ENCODE measurements around the gene ZBTB39. TPM values are rescaled to one million over a fixed set of nuclear protein-coding genes. Genes with fewer than 3 reads are reported as not detected.

The ZBTB39 gene
- total and polyA plus RNA-seq, 4 donors = 1.8 to 9.9 (median 3.0) TPM

DNA sequence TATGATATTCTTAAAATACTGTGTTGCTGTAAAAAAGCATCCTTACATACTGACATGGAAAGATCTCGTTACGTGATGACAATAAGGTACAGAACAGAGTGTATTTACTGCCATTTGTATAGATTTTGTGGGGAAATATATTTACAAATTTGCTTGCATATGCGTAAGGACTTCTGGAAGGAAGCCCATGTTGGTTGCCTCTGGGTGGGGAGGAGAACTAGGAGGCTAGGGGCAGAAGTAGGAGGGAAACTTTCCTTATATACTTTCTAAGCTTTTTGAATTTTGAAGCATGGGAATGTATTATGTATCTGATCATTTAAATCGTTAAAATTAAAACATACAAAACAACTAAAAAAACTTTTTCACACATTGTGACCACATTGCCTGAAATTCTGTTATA lies 33.9 kb upstream of the ZBTB39 start:
- no peaks in the 10 kb centered on the region for H3K36me3 ChIP-seq (ENCODE audit: control insufficient read depth in 4 of 4, insufficient read depth in 3 of 4, low read depth in 1 of 4, low read length in 3 of 4)
- H3K4me1 ChIP-seq (ENCODE audit: control insufficient read depth in 4 of 4, insufficient read depth in 4 of 4, low read length in 3 of 4) = no peaks in the 10 kb centered on the region
- DNase-seq (ENCODE audit: low spot score) = no peak
- TF ChIP-seq GABPA (IDR thresholded peaks at IDR 0.05 in 1 of 2, conservative IDR thresholded peaks at IDR 0.05 in 1 of 2) (no peak), RXRA (IDR thresholded peaks at IDR 0.05) (no peak), EGR1 (IDR thresholded peaks at IDR 0.05; ENCODE audit: low read depth in 2 of 2) (no peak), CTCF (IDR thresholded peaks at IDR 0.05; ENCODE audit: low read depth, low read length, missing input control) (no peak), NR2F2 (IDR thresholded peaks at IDR 0.05) (no peak), FOXA2 (IDR thresholded peaks at IDR 0.05) (no peak)
- TF ChIP-seq, protein P1, sequence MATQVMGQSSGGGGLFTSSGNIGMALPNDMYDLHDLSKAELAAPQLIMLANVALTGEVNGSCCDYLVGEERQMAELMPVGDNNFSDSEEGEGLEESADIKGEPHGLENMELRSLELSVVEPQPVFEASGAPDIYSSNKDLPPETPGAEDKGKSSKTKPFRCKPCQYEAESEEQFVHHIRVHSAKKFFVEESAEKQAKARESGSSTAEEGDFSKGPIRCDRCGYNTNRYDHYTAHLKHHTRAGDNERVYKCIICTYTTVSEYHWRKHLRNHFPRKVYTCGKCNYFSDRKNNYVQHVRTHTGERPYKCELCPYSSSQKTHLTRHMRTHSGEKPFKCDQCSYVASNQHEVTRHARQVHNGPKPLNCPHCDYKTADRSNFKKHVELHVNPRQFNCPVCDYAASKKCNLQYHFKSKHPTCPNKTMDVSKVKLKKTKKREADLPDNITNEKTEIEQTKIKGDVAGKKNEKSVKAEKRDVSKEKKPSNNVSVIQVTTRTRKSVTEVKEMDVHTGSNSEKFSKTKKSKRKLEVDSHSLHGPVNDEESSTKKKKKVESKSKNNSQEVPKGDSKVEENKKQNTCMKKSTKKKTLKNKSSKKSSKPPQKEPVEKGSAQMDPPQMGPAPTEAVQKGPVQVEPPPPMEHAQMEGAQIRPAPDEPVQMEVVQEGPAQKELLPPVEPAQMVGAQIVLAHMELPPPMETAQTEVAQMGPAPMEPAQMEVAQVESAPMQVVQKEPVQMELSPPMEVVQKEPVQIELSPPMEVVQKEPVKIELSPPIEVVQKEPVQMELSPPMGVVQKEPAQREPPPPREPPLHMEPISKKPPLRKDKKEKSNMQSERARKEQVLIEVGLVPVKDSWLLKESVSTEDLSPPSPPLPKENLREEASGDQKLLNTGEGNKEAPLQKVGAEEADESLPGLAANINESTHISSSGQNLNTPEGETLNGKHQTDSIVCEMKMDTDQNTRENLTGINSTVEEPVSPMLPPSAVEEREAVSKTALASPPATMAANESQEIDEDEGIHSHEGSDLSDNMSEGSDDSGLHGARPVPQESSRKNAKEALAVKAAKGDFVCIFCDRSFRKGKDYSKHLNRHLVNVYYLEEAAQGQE (IDR thresholded peaks at IDR 0.05) = no peak
- H3K9ac ChIP-seq (ENCODE audit: low read depth in 1 of 2, low read length in 2 of 2) = no peak overlapping the region
- 91% methylated on average over 4 of the region's 4 CpGs for WGBS
- no peaks in the 10 kb centered on the region for H3K9me3 ChIP-seq (ENCODE audit: control insufficient read depth in 4 of 4, low read length in 3 of 4)
- H3K27me3 ChIP-seq (ENCODE audit: control insufficient read depth in 4 of 4, insufficient read depth in 4 of 4, low read length in 3 of 4) = no peaks in the 10 kb centered on the region
- no peak overlapping the region for H3K4me3 ChIP-seq (ENCODE audit: low read depth in 1 of 3, low read length in 3 of 3)
- H3K27ac ChIP-seq (ENCODE audit: low read depth in 1 of 2, low read length in 2 of 2) = no peak overlapping the region

DNA sequence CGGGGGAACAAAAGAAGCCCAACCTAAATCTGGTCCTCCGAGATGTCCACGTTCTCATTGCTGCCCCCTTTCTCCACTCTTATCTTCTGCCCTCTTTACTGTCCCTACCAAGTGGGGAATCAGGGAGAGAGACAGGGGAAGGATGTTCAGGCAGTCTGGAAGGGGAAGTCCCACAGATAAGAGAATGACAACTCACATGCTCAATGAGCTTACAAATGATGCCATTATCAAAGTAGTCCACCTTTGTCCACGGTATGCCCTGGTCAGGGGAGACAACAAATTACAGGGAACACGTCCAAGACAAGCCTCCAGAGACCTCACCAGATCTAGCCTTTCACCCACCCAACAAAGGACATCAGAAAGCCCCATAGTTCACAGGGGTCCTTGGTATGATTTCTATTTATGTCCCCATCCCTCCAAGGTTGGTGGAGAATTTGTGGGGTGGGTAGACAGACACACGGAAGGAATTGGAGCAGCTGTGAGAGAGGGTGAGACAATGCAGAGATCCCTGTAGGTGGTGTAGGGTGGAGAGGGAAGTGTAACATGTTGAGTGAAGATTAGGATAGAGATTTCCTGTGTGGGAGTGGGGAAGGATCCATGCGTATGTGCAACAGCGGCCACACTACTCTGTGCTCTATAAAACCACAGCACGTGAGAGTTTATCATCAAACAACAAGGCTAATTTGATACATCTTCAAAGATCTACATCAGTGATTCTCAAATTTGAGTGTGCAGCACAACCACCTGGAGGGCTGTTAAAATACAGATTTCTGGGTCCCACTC lies 32.9 kb upstream of the ZBTB39 start:
- TF ChIP-seq ZBTB33 (IDR thresholded peaks at IDR 0.05) (no peak), TAF1 (conservative IDR thresholded peaks at IDR 0.05) (no peak), JUND (IDR thresholded peaks at IDR 0.05) (no peak), HNF4A (conservative IDR thresholded peaks at IDR 0.05) (no peak), GABPA (IDR thresholded peaks at IDR 0.05 in 1 of 2, conservative IDR thresholded peaks at IDR 0.05 in 1 of 2) (no peak)
- Histone ChIP-seq H3K27me3 (ENCODE audit: control insufficient read depth in 4 of 4, insufficient read depth in 4 of 4, low read length in 3 of 4) (no peaks in the 10 kb centered on the region), H3K27ac (ENCODE audit: low read depth in 1 of 2, low read length in 2 of 2) (no peak overlapping the region), H3K36me3 (ENCODE audit: control insufficient read depth in 4 of 4, insufficient read depth in 3 of 4, low read depth in 1 of 4, low read length in 3 of 4) (no peaks in the 10 kb centered on the region), H3K4me3 (ENCODE audit: low read depth in 1 of 3, low read length in 3 of 3) (no peak overlapping the region), H3K4me1 (ENCODE audit: control insufficient read depth in 4 of 4, insufficient read depth in 4 of 4, low read length in 3 of 4) (no peaks in the 10 kb centered on the region), H3K9me3 (ENCODE audit: control insufficient read depth in 4 of 4, low read length in 3 of 4) (no peaks in the 10 kb centered on the region), H3K9ac (ENCODE audit: low read depth in 1 of 2, low read length in 2 of 2) (no peak overlapping the region)
- no peak for DNase-seq (ENCODE audit: low spot score)
- WGBS = 81% methylated on average over 9 of the region's 9 CpGs
